Gastrocnemius medialis (tissue), 4 donors: ENCODE data around the gene FCER1G. TPM values are rescaled to one million over a fixed set of nuclear protein-coding genes. Genes with fewer than 3 reads are reported as not detected.
A peak's percentile ranks its signal among the peaks of the same experiment; 100 is the strongest.

Experiments used
- ATAC-seq, 2 donors: fragments of 150-250 bp; one replicate each; pipeline ENCODE4 v1.9.1; 2016
- DNase-seq, 2 donors: peaks; one replicate each; pipeline ENCODE4 v3.0.0-alpha.2; 2019
- H3K27ac ChIP-seq, 4 donors: fragments of 200-600 bp; sonication (generic); 1 replicate in 1 of 4; 2 replicates in 3 of 4; pipeline ENCODE4 v1.5.1; 2016 to 2018; ENCODE audit warnings: mild to moderate bottlenecking in 2 of 4, moderate library complexity in 1 of 4
- H3K27me3 ChIP-seq, 3 donors: fragments of 200-600 bp; sonication (generic) in 2 of 3; 1 replicate in 1 of 3; 2 replicates in 2 of 3; pipeline versions ENCODE4 v1.5.1 to v1.6.0; 2016 to 2019; ENCODE audit warnings: mild to moderate bottlenecking in 1 of 3, moderate library complexity in 1 of 3
- H3K36me3 ChIP-seq, 2 donors: fragments of 200-600 bp; sonication (generic) in 1 of 2; one replicate each; pipeline ENCODE4 v1.5.1; 2017 to 2018
- H3K4me1 ChIP-seq, 2 donors: fragments of 200-600 bp; sonication (generic) in 1 of 2; one replicate each; pipeline ENCODE4 v1.5.1; 2016 to 2017; ENCODE audit warnings: mild to moderate bottlenecking in 2 of 2
- H3K4me3 ChIP-seq, 4 donors: fragments of 200-600 bp; sonication (generic) in 3 of 4; 1 replicate in 1 of 4; 2 replicates in 3 of 4; pipeline ENCODE4 v1.5.1; 2016 to 2019; ENCODE audit warnings: mild to moderate bottlenecking in 2 of 4
- H3K9me3 ChIP-seq, 3 donors: fragments of 200-600 bp; sonication (generic) in 2 of 3; 1 replicate in 1 of 3; 2 replicates in 2 of 3; pipeline ENCODE4 v1.5.1; 2016 to 2019
- POLR2A ChIP-seq, 2 donors: fragments of 450-650 bp; IDR thresholded peaks; one replicate each; pipeline ENCODE4 v1.6.1; 2017; ENCODE audit warnings: antibody characterized with exemption in 2 of 2, mild to moderate bottlenecking in 2 of 2, moderate library complexity in 2 of 2
- in situ Hi-C, 4 donors: fragments of 200-750 bp; cut with MboI; loops; one replicate each; pipeline versions ENCODE4 v1.15.0 to v1.8.0; 2017; ENCODE audit warnings: low sequenced_read_pairs in 4 of 4
- intact Hi-C: fragments of 100-400 bp; cut with DNase I; formaldehyde crosslinking; loops from one replicate; pipeline ENCODE4 v1.15.1; 2023; ENCODE audit warnings: low total_unique reads
- total RNA-seq, 4 donors: library from RNA; depleted of rRNA; stranded (reverse); fragments of >200 nt; gene quantifications; one replicate each; pipeline versions ENCODE4 v1.1.0 to v1.2.3, GENCODE V29; 2016
- TF ChIP-seq, protein P1 (sequence below), 5 experiments: fragments of 450-650 bp in 3 of 5; fragments of 200-600 bp in 2 of 5; sonication (generic) in 2 of 5; IDR thresholded peaks in 4 of 5; conservative IDR thresholded peaks in 1 of 5; 1 replicate in 4 of 5; 2 replicates in 1 of 5; pipeline ENCODE4 v1.5.1; 2016 to 2019; ENCODE audit warnings: antibody characterized with exemption in 5 of 5, mild to moderate bottlenecking in 3 of 5, moderate library complexity in 3 of 5

The FCER1G gene
- total RNA-seq, 4 donors from 2014 or later, result 4.2 to 20.4 (median 18.5) TPM

- Histone ChIP-seq H3K4me3 (no peak overlapping the region), H3K27ac (peak overlapping the region; percentile 94 to 99 (median 98)), H3K36me3 (peaks cover 0 to 12% of the 10 kb centered on the region in 2 donors), H3K9me3 (no peaks in the 10 kb centered on the region), H3K27me3 (no peaks in the 10 kb centered on the region), H3K4me1 (peaks cover 54 to 57% of the 10 kb centered on the region in 2 donors)
- ATAC-seq (no peak), DNase-seq (no peak)
- in situ Hi-C loops, result loop anchor here (10.0 to 25.0 kb wide), 3 partner anchors 185 to 563 kb away; partner anchors contain the start of genes DUSP12 (in 2 of the 4) and ATF6 (in 1 of the 4)
- TF ChIP-seq POLR2A (IDR thresholded peaks at IDR 0.05), result no peak
- TF ChIP-seq, protein P1, sequence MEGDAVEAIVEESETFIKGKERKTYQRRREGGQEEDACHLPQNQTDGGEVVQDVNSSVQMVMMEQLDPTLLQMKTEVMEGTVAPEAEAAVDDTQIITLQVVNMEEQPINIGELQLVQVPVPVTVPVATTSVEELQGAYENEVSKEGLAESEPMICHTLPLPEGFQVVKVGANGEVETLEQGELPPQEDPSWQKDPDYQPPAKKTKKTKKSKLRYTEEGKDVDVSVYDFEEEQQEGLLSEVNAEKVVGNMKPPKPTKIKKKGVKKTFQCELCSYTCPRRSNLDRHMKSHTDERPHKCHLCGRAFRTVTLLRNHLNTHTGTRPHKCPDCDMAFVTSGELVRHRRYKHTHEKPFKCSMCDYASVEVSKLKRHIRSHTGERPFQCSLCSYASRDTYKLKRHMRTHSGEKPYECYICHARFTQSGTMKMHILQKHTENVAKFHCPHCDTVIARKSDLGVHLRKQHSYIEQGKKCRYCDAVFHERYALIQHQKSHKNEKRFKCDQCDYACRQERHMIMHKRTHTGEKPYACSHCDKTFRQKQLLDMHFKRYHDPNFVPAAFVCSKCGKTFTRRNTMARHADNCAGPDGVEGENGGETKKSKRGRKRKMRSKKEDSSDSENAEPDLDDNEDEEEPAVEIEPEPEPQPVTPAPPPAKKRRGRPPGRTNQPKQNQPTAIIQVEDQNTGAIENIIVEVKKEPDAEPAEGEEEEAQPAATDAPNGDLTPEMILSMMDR (IDR thresholded peaks at IDR 0.05 in 4 of 5, conservative IDR thresholded peaks at IDR 0.05 in 1 of 5), result no peak
- intact Hi-C loops, result loop anchor here (5.0 kb wide), 1 partner anchor 188 kb away; no protein-coding TSS in a partner anchor
Observed at GRCh38 chr1:161199506-161200139, 15.5 kb upstream of the FCER1G start.

DNA sequence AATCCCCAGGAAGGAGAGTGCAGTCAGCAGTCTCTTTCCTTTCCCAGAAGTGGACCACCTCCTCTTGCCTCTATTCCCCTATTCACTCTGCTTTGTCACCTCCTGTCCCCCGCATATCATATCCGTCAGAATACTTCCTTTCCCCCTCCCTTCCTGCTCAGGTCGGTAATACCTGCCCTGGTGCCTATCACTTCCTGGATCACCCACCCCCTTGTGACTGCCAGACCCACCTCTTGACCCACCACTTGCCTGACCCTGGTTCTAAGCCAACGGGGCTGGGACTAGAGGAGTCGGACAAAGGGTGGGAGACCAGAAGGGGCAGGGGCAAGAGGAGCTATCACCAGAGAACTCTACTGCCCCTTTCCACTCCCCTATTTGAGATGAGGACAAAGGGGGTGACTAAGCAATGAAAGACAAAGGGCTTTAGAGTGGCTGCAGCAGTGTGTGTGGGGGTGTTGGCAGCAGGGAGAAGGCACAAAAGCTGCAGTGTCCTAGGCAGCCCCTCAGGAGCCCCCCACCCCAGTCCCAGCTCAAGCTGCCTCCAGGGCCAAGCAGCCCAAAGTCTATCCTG lies 14.6 kb upstream of the FCER1G start:
- Histone ChIP-seq H3K27ac (peak overlapping the region; percentile 94 to 99 (median 98)), H3K4me1 (peaks cover 54 to 66% of the 10 kb centered on the region in 2 donors), H3K27me3 (no peaks in the 10 kb centered on the region), H3K4me3 (peak overlapping the region in 2 of 4 donors; percentile 83 to 84), H3K9me3 (no peaks in the 10 kb centered on the region), H3K36me3 (peaks cover 0 to 21% of the 10 kb centered on the region in 2 donors)
- intact Hi-C loops, result loop anchor here (5.0 kb wide), 1 partner anchor 187 kb away; no protein-coding TSS in a partner anchor
- ATAC-seq, result no peak
- no peak for TF ChIP-seq POLR2A (IDR thresholded peaks at IDR 0.05)
- TF ChIP-seq, protein P1 (IDR thresholded peaks at IDR 0.05 in 4 of 5, conservative IDR thresholded peaks at IDR 0.05 in 1 of 5), result no peak
- DNase-seq, result no peak
- in situ Hi-C loops, result loop anchor here in 2 of 4 donors (25.0 kb wide), 1 partner anchor 537 kb away; the partner anchor contains the start of gene DUSP12 (in 2 of the 2)

GRCh38 chr1:161200992-161201835 lies 13.9 kb upstream of the FCER1G start:
- Histone ChIP-seq H3K4me3 (peak overlapping the region; percentile 66 to 93 (median 84)), H3K9me3 (no peaks in the 10 kb centered on the region), H3K4me1 (peaks cover 58 to 73% of the 10 kb centered on the region in 2 donors), H3K36me3 (peaks cover 0 to 25% of the 10 kb centered on the region in 2 donors), H3K27ac (peak overlapping the region; percentile 94 to 99 (median 98)), H3K27me3 (no peaks in the 10 kb centered on the region)
- in situ Hi-C loops, result loop anchor here in 2 of 4 donors (25.0 kb wide), 1 partner anchor 536 kb away; the partner anchor contains the start of gene DUSP12 (in 2 of the 2)
- ATAC-seq (peak; percentile 20 to 40), DNase-seq (peak; percentile 40 to 56)
- intact Hi-C loops, result loop anchor here (5.0 kb wide), 1 partner anchor 186 kb away; no protein-coding TSS in a partner anchor
- TF ChIP-seq, protein P1 (IDR thresholded peaks at IDR 0.05 in 4 of 5, conservative IDR thresholded peaks at IDR 0.05 in 1 of 5), result no peak
- TF ChIP-seq POLR2A (IDR thresholded peaks at IDR 0.05), result peak in 1 of 2 donors; percentile 5
